ES-I3 (cell line): ENCODE measurements around the gene RPL5.

Experiments
- H3K36me3 ChIP-seq: 2 replicates; pipeline ENCODE4 v1.6.1; 2013; ENCODE audit warnings: mild to moderate bottlenecking, low read length, control low read depth, moderate library complexity; ENCODE audit not compliant: insufficient read depth
- H3K4me1 ChIP-seq: 2 replicates; pipeline ENCODE4 v1.6.1; 2013; ENCODE audit warnings: mild to moderate bottlenecking, control low read depth, low read length; ENCODE audit not compliant: insufficient read depth
- H3K9ac ChIP-seq: 2 replicates; pipeline ENCODE4 v1.6.1; 2013; ENCODE audit warnings: low read depth, mild to moderate bottlenecking, low read length, moderate library complexity
- H3K9me3 ChIP-seq: 2 replicates; pipeline ENCODE4 v1.6.1; 2013; ENCODE audit warnings: mild to moderate bottlenecking, low read length, moderate library complexity; ENCODE audit not compliant: control insufficient read depth, insufficient read depth

Gene RPL5

GRCh38 chr1:92838519-92838918 is 6.7 kb downstream of the RPL5 start:
- Histone ChIP-seq H3K4me1 (peaks cover 12% of the 10 kb centered on the region), H3K36me3 (peaks cover 60% of the 10 kb centered on the region), H3K9me3 (no peaks in the 10 kb centered on the region), H3K9ac (no peak overlapping the region)

- peaks cover 7% of the 10 kb centered on the region; the same call in 1 of the 2 replicates for H3K4me1 ChIP-seq
- peaks cover 56% of the 10 kb centered on the region for H3K36me3 ChIP-seq
- H3K9ac ChIP-seq, result no peak overlapping the region
- no peaks in the 10 kb centered on the region for H3K9me3 ChIP-seq
Measured at GRCh38 chr1:92839442-92839841, 7.6 kb downstream of the RPL5 start.

- H3K36me3 ChIP-seq, result peaks cover 49% of the 10 kb centered on the region
- no peaks in the 10 kb centered on the region for H3K9me3 ChIP-seq
- no peaks in the 10 kb centered on the region for H3K4me1 ChIP-seq
- no peak overlapping the region for H3K9ac ChIP-seq
Measured at GRCh38 chr1:92840600-92840999, 8.8 kb downstream of the RPL5 start.

GRCh38 chr1:92842082-92843045 is 10.5 kb downstream of the RPL5 start:
- Histone ChIP-seq H3K9me3 (no peaks in the 10 kb centered on the region), H3K4me1 (no peaks in the 10 kb centered on the region), H3K9ac (no peak overlapping the region), H3K36me3 (peaks cover 40% of the 10 kb centered on the region)

- H3K9ac ChIP-seq, result no peak overlapping the region
- no peaks in the 10 kb centered on the region for H3K4me1 ChIP-seq
- H3K36me3 ChIP-seq, result peaks cover 33% of the 10 kb centered on the region
- no peaks in the 10 kb centered on the region for H3K9me3 ChIP-seq
Measured at GRCh38 chr1:92843046-92843423, 11.2 kb downstream of the RPL5 start.

- no peak overlapping the region for H3K9ac ChIP-seq
- H3K9me3 ChIP-seq, result no peaks in the 10 kb centered on the region
- no peaks in the 10 kb centered on the region for H3K4me1 ChIP-seq
- peaks cover 30% of the 10 kb centered on the region for H3K36me3 ChIP-seq
Measured at GRCh38 chr1:92843429-92844352, 11.9 kb downstream of the RPL5 start.

GRCh38 chr1:92844439-92844838 is 12.6 kb downstream of the RPL5 start:
- Histone ChIP-seq H3K4me1 (no peaks in the 10 kb centered on the region), H3K36me3 (peaks cover 26% of the 10 kb centered on the region), H3K9ac (no peak overlapping the region), H3K9me3 (no peaks in the 10 kb centered on the region)

- no peaks in the 10 kb centered on the region for H3K4me1 ChIP-seq
- H3K36me3 ChIP-seq, result peaks cover 13% of the 10 kb centered on the region; the same call in 1 of the 2 replicates
- H3K9ac ChIP-seq, result no peak overlapping the region
- no peaks in the 10 kb centered on the region for H3K9me3 ChIP-seq
Measured at GRCh38 chr1:92845908-92846307, 14.1 kb downstream of the RPL5 start.

GRCh38 chr1:92848201-92848600 is 16.4 kb downstream of the RPL5 start:
- peaks cover 6% of the 10 kb centered on the region; the same call in 1 of the 2 replicates for H3K36me3 ChIP-seq
- no peaks in the 10 kb centered on the region for H3K9me3 ChIP-seq
- H3K4me1 ChIP-seq, result no peaks in the 10 kb centered on the region
- no peak overlapping the region for H3K9ac ChIP-seq

GRCh38 chr1:92850019-92850418 is 18.2 kb downstream of the RPL5 start:
- Histone ChIP-seq H3K36me3 (no peaks in the 10 kb centered on the region), H3K9me3 (no peaks in the 10 kb centered on the region), H3K4me1 (no peaks in the 10 kb centered on the region), H3K9ac (no peak overlapping the region)

- no peaks in the 10 kb centered on the region for H3K9me3 ChIP-seq
- H3K36me3 ChIP-seq, result no peaks in the 10 kb centered on the region
- H3K9ac ChIP-seq, result no peak overlapping the region
- no peaks in the 10 kb centered on the region for H3K4me1 ChIP-seq
Measured at GRCh38 chr1:92851729-92852128, 19.9 kb downstream of the RPL5 start.

GRCh38 chr1:92853299-92853698 is 21.5 kb downstream of the RPL5 start:
- Histone ChIP-seq H3K9me3 (no peaks in the 10 kb centered on the region), H3K36me3 (no peaks in the 10 kb centered on the region), H3K4me1 (no peaks in the 10 kb centered on the region), H3K9ac (no peak overlapping the region)

- H3K4me1 ChIP-seq, result no peaks in the 10 kb centered on the region
- H3K9me3 ChIP-seq, result no peaks in the 10 kb centered on the region
- H3K9ac ChIP-seq, result no peak overlapping the region
- no peaks in the 10 kb centered on the region for H3K36me3 ChIP-seq
Measured at GRCh38 chr1:92854101-92854785, 22.4 kb downstream of the RPL5 start.

- H3K9me3 ChIP-seq, result no peaks in the 10 kb centered on the region
- no peaks in the 10 kb centered on the region for H3K36me3 ChIP-seq
- H3K9ac ChIP-seq, result no peak overlapping the region
Measured at GRCh38 chr1:92855236-92855635, 23.4 kb downstream of the RPL5 start.

More at GRCh38 chr1:92855236-92855635, 23.4 kb downstream of the RPL5 start:
- H3K4me1 ChIP-seq, result no peaks in the 10 kb centered on the region
